Activated CD4-positive, alpha-beta T cell treated with anti-CD3 and anti-CD28 coated beads, Interleukin-2, Interleukin-4, amounts not matched to agents 100 ng/mL and 50 ng/mL, durations not matched to agents 16 hours and 8 hours (primary cell): ENCODE measurements around the gene UBLCP1.
"Not testable (repeated sequence)": the region's sequence is repeated elsewhere in the genome, so short reads cannot be mapped to it uniquely, and the experiment has no call there.

Experiments used
- DNase-seq: peaks from one replicate; pipeline ENCODE4 v3.0.0-alpha.2; 2020; ENCODE audit warnings: low spot score

UBLCP1 gene

GRCh38 chr5:159252195-159252594, 10.9 kb upstream of the UBLCP1 start:
- DNase-seq: no peak

GRCh38 chr5:159257007-159257406, 6.1 kb upstream of the UBLCP1 start:
- DNase-seq: no peak

GRCh38 chr5:159257629-159258283, 5.3 kb upstream of the UBLCP1 start:
- DNase-seq: no peak

- no peak for DNase-seq
Measured at GRCh38 chr5:159258361-159258760, 4.7 kb upstream of the UBLCP1 start.

GRCh38 chr5:159260212-159260611, 2.9 kb upstream of the UBLCP1 start:
- DNase-seq: not testable (repeated sequence)

- no peak for DNase-seq
Measured at GRCh38 chr5:159262472-159262858, 625 bp upstream of the UBLCP1 start.

GRCh38 chr5:159263569-159263905, 447 bp downstream of the UBLCP1 start:
- DNase-seq: no peak

GRCh38 chr5:159266764-159267163, 3.7 kb downstream of the UBLCP1 start:
- DNase-seq: not testable (repeated sequence)

- no peak for DNase-seq
Measured at GRCh38 chr5:159269723-159270122, 6.6 kb downstream of the UBLCP1 start.

- DNase-seq: no peak
Measured at GRCh38 chr5:159273923-159274322, 10.8 kb downstream of the UBLCP1 start.

- no peak for DNase-seq
Measured at GRCh38 chr5:159274676-159275075, 11.6 kb downstream of the UBLCP1 start.

- DNase-seq: peak; percentile 27
Measured at GRCh38 chr5:159286420-159287035, 23.4 kb downstream of the UBLCP1 start.

GRCh38 chr5:159290741-159291140, 27.7 kb downstream of the UBLCP1 start:
- DNase-seq: no peak

- no peak for DNase-seq
Measured at GRCh38 chr5:159294921-159295320, 31.8 kb downstream of the UBLCP1 start.

GRCh38 chr5:159297300-159297699, 34.2 kb downstream of the UBLCP1 start:
- DNase-seq: not testable (repeated sequence)

- no peak for DNase-seq
Measured at GRCh38 chr5:159301466-159301865, 38.4 kb downstream of the UBLCP1 start.

- not testable (repeated sequence) for DNase-seq
Measured at GRCh38 chr5:159301929-159302860, 39.1 kb downstream of the UBLCP1 start.

GRCh38 chr5:159303286-159303685, 40.2 kb downstream of the UBLCP1 start:
- DNase-seq: no peak

GRCh38 chr5:159304961-159305595, 42.0 kb downstream of the UBLCP1 start:
- no peak for DNase-seq

- DNase-seq: no peak
Measured at GRCh38 chr5:159309689-159310433, 46.8 kb downstream of the UBLCP1 start.

GRCh38 chr5:159310511-159310910, 47.4 kb downstream of the UBLCP1 start:
- peak; percentile 3 for DNase-seq

- no peak for DNase-seq
Measured at GRCh38 chr5:159311063-159311462, 48.0 kb downstream of the UBLCP1 start.
